GM21515 (cell line): ENCODE results near the gene CFAP210.

Experiments used
- ATAC-seq: cut with Tn5 transposase; IDR thresholded peaks from one replicate; pipeline ENCODE4 v1.9.1; 2021; ENCODE audit not compliant: unreplicated experiment

Gene CFAP210, protein sequence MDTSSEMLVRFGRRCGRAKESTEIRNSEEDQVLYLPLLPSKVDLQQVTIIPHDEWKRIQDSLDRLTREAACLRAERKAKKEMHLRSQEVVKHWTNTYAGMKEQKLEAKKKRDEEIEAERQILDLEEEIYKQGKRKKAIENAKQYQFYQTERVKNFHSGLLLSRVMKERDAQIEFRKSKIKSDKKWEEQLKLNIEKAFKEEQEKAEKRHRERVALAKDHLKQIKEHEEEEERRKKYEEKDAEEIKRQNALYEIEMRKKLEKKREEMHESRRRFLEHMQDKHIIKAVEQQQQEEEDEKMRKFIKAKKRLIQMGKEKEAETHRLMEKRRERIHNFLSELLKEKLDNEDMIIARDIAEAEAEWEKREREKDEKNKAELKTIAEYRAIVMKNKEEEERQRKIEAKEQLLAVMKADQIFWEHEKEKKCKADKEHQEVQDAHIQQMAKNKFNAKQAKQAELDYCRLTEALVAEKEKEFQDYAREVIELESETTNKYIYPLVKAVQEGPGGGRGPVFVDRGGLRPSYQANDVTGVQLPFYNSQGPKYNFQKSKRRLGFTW

DNA sequence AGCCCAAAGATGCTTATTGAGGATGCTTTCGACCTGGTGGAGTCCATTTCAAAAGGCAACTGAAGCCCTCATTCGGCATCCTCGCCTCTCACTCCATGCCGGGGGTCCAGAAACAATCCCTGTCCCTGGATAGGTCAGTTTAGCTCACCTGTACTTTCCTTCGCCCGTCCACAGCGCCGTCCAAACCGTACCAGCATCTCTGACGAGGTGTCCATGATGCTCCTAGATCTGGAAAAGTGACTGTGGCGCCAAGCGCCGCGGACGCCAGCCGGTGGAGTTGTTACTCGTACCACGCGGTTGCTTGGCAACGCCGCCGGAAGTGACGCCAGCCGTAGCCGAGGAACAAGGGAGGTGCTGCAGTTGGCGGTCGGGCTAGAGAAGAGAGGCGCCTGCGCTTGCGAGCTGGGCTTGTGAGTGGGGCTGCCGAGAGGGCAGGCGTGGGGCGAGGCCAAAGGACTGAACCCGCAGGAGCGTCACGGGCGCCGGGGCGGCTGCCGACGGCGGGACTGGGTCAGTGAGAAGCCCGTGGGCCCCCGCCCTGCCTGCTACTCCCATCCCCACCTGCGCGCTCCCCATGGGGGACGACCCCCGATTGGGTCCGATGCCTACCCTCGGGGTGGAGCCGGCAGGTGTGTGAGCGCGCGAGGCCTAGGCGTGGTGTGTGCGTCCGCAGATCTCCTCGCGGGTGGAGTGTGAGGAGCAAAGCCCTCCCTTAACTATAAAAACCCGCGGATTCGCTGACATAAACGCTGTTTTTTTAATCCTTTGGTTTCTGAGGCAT is at the start of gene CFAP210, which contains the start of gene PHOSPHO2:
TSS of gene CFAP210 (minus strand) at position 293 of the 781 bp plus-strand sequence. CDS start at position 215, 78 bp downstream.
TSS of gene PHOSPHO2 (plus strand) at position 357 of the 781 bp plus-strand sequence. CDS start 6,503 bp downstream, outside the sequence.
- ATAC-seq = peak; percentile 99

DNA sequence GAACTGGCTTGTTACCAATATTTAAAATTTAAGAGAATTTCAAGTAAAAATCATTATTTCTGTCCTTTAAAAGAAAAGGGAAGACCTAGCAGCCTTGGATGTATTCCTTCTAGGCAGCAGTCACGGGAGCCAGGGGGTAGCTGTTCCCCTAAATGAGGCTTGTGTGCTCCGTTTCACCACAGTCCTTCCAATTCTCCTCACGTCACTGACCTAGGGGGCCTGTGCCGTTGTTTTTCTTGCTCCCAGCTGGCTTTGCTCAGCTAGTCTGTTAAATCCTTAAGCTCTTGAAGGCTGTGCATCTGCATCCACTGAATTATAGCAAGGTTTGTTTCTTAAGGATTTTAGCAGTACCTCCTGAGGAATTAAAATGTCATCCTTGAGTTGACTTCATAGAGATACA is 49.3 kb upstream of the CFAP210 start:
- no peak for ATAC-seq

DNA sequence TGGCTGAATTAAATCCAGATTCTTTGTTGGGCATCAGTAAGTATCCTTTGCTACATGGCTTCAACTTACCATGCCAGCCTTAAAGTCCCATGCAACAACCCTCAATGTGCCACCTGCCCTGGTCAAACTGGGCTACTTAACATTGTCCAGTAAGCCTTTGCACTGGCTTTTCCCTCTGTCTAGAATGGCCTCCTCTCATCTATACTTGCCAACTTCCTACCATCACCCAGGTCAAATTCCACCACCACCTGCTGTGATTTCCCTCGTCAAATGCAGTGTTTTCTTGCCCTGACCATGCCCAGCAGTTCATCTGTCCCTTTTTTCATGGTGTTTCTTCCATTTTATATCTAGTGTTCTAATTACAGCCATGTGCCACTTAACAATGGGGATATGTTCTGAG is 45.1 kb upstream of the CFAP210 start:
- ATAC-seq = no peak

DNA sequence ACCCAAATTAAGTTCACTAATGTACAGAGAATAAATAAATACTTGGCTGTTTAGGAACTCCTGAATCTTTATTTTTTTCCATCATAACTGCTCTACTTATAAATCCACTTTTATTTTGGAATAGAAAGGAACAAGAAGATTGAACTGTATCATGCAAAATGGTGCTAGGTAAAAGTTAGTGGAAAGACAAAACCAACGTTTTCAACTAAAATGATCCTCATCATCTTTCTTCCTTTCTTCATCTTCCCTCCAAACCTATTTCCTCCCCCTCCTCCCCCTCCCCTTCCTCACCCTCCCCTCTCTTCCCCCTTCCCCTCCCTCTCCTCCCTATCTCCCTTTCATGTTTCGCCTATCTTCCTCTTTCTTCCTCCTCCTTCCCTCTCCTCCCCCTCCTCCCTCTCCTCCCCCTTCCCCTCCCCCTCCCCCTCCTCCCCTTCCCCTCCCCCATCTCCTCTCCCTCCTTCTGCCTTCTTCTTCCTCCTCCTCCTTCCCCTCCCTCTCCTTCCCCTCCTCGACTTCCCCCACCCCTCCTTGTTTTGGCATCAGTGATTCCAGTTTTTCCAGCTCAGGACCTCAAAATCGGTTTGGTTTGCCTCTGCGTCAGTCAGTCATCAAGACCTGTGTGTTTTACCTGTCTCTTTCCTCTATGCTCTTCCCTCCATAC is 44.5 kb upstream of the CFAP210 start:
- no peak for ATAC-seq

GRCh38 chr2:169736902-169737301 is 42.7 kb upstream of the CFAP210 start:
- ATAC-seq = no peak

DNA sequence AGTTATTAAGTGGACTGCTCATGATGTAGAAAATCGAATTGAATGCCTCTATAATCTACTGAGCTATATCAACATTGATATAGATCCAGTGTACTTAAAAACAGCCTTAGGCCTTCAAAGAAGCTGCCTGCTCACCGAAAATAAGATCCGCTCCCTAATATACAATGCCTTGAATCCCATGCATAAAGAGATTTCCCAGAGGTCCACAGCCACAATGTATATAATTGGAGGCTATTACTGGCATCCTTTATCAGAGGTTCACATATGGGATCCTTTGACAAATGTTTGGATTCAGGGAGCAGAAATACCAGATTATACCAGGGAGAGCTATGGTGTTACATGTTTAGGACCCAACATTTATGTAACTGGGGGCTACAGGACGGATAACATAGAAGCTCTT is 41.4 kb upstream of the CFAP210 start:
- no peak for ATAC-seq

- peak; percentile 42 for ATAC-seq
These were observed 40.1 kb upstream of the CFAP210 start for GRCh38 chr2:169734169-169734847.

DNA sequence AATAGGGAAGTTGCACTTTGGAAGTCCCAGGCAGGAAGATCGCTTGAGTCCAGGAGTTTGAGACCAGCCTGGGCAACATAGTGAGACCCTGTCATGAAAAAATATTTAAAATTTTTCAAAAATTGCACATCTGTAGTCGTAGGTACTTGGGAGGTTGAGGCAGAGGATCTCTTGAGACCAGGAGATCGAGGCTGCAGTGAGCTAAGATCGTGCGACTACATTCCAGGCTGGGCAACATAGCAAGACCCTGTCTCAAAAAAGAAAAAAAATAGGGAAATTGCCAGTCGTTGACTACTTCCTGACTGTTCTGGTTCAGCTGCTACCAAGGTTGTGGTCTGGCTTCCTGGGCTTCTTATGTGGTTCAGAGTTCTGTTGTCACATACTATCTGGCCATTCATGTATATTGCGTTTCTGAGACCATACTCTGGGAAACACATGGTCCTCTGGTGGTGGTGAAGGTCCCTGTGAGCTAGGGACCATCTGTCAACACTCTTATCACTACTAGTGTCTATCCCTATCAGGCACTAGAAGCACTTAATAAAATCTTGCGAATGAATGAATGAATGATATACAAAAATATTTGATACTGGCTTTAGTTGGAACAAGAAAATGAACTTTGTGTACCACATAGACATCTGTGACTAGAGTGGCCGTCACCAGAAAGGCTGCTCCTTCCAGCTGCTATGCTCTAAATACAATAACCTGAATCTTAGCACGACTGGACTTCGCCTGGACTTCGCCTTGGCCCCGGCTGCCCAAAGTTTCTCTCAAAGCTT is 38.6 kb upstream of the CFAP210 start:
- ATAC-seq = no peak

- no peak for ATAC-seq
These were observed 37.9 kb upstream of the CFAP210 start for GRCh38 chr2:169732075-169732474.

- no peak for ATAC-seq
These were observed 35.0 kb upstream of the CFAP210 start for GRCh38 chr2:169729274-169729605.

DNA sequence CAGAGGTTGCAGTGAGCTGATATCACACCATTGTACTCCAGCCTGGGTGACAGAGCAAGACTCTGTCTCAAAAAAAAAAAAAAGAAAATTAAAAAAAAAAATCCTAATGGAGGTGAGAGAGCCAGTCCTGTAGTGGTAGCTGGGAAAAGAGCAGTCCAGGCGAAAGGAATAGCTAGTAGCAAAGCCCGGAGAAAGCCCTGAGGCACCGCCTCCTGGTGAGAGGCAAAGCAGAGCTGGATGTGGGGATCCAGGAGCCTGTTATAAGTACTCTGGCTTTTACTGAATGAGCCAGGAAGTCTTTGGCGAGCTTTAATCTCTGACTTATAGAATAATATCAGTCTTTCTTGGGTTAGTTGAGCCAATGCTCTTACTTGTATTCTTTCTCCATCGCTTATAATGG is 32.9 kb upstream of the CFAP210 start:
- no peak for ATAC-seq

DNA sequence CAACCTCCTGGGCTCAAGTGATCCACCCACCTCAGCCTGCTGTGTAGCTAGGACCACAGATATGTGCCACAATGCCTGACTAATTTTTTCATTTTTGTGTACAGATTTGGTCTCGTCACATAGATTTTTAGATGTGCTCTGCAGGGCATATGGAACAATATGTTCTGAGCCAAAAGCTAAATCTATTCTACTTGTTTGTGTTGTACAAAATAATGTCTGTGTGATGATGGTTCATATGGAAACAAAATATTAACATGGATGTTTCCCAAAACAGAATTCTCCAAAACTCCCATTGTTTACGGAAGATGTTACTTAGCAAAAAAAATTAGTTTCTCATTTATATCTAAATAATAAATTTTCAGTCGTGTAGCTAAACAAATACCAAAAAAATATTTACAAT is 26.8 kb upstream of the CFAP210 start:
- no peak for ATAC-seq

GRCh38 chr2:169718930-169719504 is 24.8 kb upstream of the CFAP210 start:
- ATAC-seq = no peak

GRCh38 chr2:169717691-169718063 is 23.5 kb upstream of the CFAP210 start:
- ATAC-seq = no peak

GRCh38 chr2:169716938-169717690 is 22.9 kb upstream of the CFAP210 start:
- ATAC-seq = no peak

- ATAC-seq = no peak
These were observed 22.2 kb upstream of the CFAP210 start for GRCh38 chr2:169716238-169716886.

- ATAC-seq = no peak
These were observed 21.4 kb upstream of the CFAP210 start for GRCh38 chr2:169715379-169716237.

DNA sequence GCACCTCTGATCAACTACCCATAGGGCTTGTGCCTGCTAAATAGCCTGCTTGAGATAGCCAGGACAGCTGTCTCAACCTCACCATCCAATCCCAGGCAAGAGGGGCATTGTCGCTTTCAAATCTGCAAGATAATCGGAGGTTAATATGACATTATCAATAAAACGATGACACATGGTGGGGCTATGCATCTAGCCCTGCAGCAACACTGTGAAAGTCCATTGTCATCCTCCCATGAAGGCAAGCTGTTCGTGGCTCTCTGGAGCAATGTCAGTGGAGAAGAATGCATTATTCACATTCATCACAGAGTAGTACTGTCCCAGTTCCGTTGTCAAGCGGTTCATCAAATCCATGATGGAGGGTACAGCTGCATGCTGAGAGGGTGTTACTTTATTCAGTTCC is 20.5 kb upstream of the CFAP210 start:
- no peak for ATAC-seq
